ENCODE data around the gene ATXN1.

The ATXN1 gene

DNA sequence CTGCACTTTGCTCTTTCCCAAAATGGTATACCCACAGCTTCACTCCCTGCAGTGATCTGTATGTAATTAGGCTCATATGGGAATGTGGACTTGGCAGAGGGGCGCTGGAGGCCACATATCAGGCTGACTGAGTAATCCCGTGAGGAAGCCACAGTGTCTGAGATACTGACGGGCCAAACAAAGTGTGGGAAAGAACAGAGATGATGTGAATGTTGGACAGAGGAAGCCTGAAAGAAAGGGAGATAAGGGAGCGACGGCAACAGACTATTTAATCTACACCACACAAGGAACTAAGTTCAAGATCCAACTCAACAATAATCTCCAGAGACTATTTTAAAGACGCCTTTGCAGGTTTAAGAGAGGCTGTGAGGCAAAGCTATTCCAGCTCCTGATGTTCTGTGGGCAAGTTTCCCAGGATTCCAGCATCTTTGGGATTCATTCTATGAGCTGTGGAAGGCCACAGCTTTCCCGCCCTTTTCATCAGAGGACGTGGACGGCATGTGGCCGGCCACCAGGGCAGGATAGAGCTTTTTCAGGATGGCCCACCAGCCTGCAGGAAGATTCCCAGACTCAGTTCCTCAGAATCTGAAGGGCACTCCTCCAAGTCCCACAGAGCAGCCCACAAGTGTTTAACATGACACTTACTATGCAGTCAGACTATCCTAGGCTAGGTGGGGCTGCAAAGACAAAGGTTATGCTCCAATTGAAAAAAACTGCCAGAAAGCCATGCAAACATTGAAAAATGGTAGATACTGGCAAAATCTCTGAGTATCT is 237.5 kb downstream of the ATXN1 start:
- no peaks in the 10 kb centered on the region for H3K27me3 ChIP-seq (ENCODE audit: control insufficient read depth in 3 of 3, insufficient read depth in 3 of 3, low read depth in 1 of 3, low read length in 3 of 3)
- H2BK120ac ChIP-seq (ENCODE audit: low read depth, low read length), result no peak overlapping the region
- no peak overlapping the region for H4K91ac ChIP-seq (ENCODE audit: low read depth, low read length, poor library complexity)
- no peaks in the 10 kb centered on the region for H3K79me1 ChIP-seq (ENCODE audit: low read depth, low read length)
- no peaks in the 10 kb centered on the region for H3K36me3 ChIP-seq (replicated peaks in 1 of 2; ENCODE audit: control insufficient read depth in 2 of 2, insufficient read depth in 2 of 2, low read length in 2 of 2)
- no peak overlapping the region for H2AFZ ChIP-seq (ENCODE audit: low read length)
- H3K9me3 ChIP-seq (replicated peaks in 1 of 2; ENCODE audit: control insufficient read depth in 2 of 2, insufficient read depth in 1 of 2, low read depth in 1 of 2, low read length in 2 of 2), result no peaks in the 10 kb centered on the region
- no peak overlapping the region for H2BK5ac ChIP-seq (ENCODE audit: low read length)
- H3K4me2 ChIP-seq (ENCODE audit: insufficient read depth, low read length, poor library complexity, severe bottlenecking), result no peak overlapping the region
- H2BK15ac ChIP-seq (ENCODE audit: low read length), result no peak overlapping the region
- H2AK5ac ChIP-seq (ENCODE audit: low read depth, low read length), result no peak overlapping the region
- no peak overlapping the region for H4K8ac ChIP-seq (ENCODE audit: low read depth, low read length)
- H3K4ac ChIP-seq (ENCODE audit: low read length), result no peak overlapping the region
- no peak overlapping the region for H3K4me3 ChIP-seq (ENCODE audit: low read length in 2 of 2)
- no peak for DNase-seq (ENCODE audit: low spot score)
- H3K23ac ChIP-seq (ENCODE audit: low read depth, low read length, poor library complexity), result peak overlapping the region; percentile 26
- H3K18ac ChIP-seq (ENCODE audit: low read length), result no peak overlapping the region
- no CpG with 5 or more reads among the region's 10 CpGs for WGBS, 2 donors (ENCODE audit: extremely low coverage in 2 of 2, insufficient read length in 2 of 2, insufficient replicate concordance in 1 of 2)
- no peak overlapping the region for H3K27ac ChIP-seq (replicated peaks; ENCODE audit: low read length)
- H3K9ac ChIP-seq (ENCODE audit: low read depth, low read length, poor library complexity), result no peak overlapping the region
- H3K4me1 ChIP-seq (ENCODE audit: control insufficient read depth in 2 of 2, insufficient read depth in 1 of 2, low read depth in 1 of 2, low read length in 2 of 2), result peaks cover 3 to 6% of the 10 kb centered on the region in 2 donors
- H2BK12ac ChIP-seq (ENCODE audit: low read length), result no peak overlapping the region
- no peak overlapping the region for H3K14ac ChIP-seq (ENCODE audit: low read length)

DNA sequence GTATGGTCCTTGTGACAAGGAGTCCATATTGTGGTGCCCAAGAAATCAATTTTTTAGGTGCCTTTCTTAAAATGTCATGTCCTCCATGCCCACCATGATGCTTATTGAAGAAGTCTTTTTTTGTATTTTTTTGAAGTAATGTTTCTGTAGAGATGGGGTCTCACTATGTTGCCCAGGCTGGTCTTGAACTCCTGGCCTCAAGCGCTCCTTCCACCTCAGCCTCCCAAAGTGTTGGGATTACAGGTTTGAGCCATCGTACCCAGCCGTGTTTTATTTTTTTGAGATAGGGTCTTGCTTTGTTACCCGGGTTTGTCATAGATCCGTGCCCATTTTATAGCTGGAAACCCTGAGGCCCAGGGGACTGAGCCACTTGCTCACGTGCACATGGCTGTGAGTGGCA is 238.3 kb downstream of the ATXN1 start:
- WGBS, 2 donors (ENCODE audit: extremely low coverage in 2 of 2, insufficient read length in 2 of 2, insufficient replicate concordance in 1 of 2), result no CpG with 5 or more reads among the region's 6 CpGs
- H3K4ac ChIP-seq (ENCODE audit: low read length), result no peak overlapping the region
- H3K23ac ChIP-seq (ENCODE audit: low read depth, low read length, poor library complexity), result no peak overlapping the region
- no peak overlapping the region for H4K8ac ChIP-seq (ENCODE audit: low read depth, low read length)
- no peak overlapping the region for H2AK5ac ChIP-seq (ENCODE audit: low read depth, low read length)
- no peak overlapping the region for H2BK12ac ChIP-seq (ENCODE audit: low read length)
- no peaks in the 10 kb centered on the region for H3K36me3 ChIP-seq (replicated peaks in 1 of 2; ENCODE audit: control insufficient read depth in 2 of 2, insufficient read depth in 2 of 2, low read length in 2 of 2)
- H3K9me3 ChIP-seq (replicated peaks in 1 of 2; ENCODE audit: control insufficient read depth in 2 of 2, insufficient read depth in 1 of 2, low read depth in 1 of 2, low read length in 2 of 2), result no peaks in the 10 kb centered on the region
- H3K27ac ChIP-seq (replicated peaks; ENCODE audit: low read length), result no peak overlapping the region
- no peak overlapping the region for H3K4me2 ChIP-seq (ENCODE audit: insufficient read depth, low read length, poor library complexity, severe bottlenecking)
- no peak overlapping the region for H2BK15ac ChIP-seq (ENCODE audit: low read length)
- H2AFZ ChIP-seq (ENCODE audit: low read length), result no peak overlapping the region
- no peaks in the 10 kb centered on the region for H3K79me1 ChIP-seq (ENCODE audit: low read depth, low read length)
- no peaks in the 10 kb centered on the region for H3K27me3 ChIP-seq (ENCODE audit: control insufficient read depth in 3 of 3, insufficient read depth in 3 of 3, low read depth in 1 of 3, low read length in 3 of 3)
- no peak overlapping the region for H4K91ac ChIP-seq (ENCODE audit: low read depth, low read length, poor library complexity)
- no peak for DNase-seq (ENCODE audit: low spot score)
- no peak overlapping the region for H3K4me3 ChIP-seq (ENCODE audit: low read length in 2 of 2)
- peaks cover 3 to 6% of the 10 kb centered on the region in 2 donors for H3K4me1 ChIP-seq (ENCODE audit: control insufficient read depth in 2 of 2, insufficient read depth in 1 of 2, low read depth in 1 of 2, low read length in 2 of 2)
- H3K14ac ChIP-seq (ENCODE audit: low read length), result no peak overlapping the region
- no peak overlapping the region for H2BK5ac ChIP-seq (ENCODE audit: low read length)
- no peak overlapping the region for H3K9ac ChIP-seq (ENCODE audit: low read depth, low read length, poor library complexity)
- no peak overlapping the region for H2BK120ac ChIP-seq (ENCODE audit: low read depth, low read length)
- H3K18ac ChIP-seq (ENCODE audit: low read length), result no peak overlapping the region

DNA sequence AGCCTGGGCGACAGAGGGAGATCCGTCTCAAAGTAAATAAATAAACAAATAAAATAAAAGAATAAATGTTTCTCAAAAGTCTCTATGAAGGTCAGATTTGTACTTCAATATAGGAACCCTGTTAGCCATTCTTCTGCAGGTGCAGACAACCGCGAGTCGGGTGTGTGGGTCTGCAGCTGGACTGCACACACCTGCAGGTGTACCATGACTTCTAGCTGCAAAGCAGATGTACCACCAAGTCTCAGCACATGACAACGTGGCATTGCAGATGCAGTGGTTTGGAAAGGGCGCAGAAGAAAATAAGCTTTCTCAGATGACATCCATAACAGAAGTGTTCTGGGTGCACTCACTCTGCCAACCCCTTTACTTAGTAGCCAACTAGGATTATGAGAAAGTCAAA is 239.7 kb downstream of the ATXN1 start:
- no peak for DNase-seq (ENCODE audit: low spot score)
- H3K4me2 ChIP-seq (ENCODE audit: insufficient read depth, low read length, poor library complexity, severe bottlenecking), result no peak overlapping the region
- no peak overlapping the region for H3K18ac ChIP-seq (ENCODE audit: low read length)
- no peak overlapping the region for H2BK15ac ChIP-seq (ENCODE audit: low read length)
- H2BK12ac ChIP-seq (ENCODE audit: low read length), result no peak overlapping the region
- no peaks in the 10 kb centered on the region for H3K9me3 ChIP-seq (replicated peaks in 1 of 2; ENCODE audit: control insufficient read depth in 2 of 2, insufficient read depth in 1 of 2, low read depth in 1 of 2, low read length in 2 of 2)
- no peak overlapping the region for H2AFZ ChIP-seq (ENCODE audit: low read length)
- H4K8ac ChIP-seq (ENCODE audit: low read depth, low read length), result no peak overlapping the region
- H3K36me3 ChIP-seq (replicated peaks in 1 of 2; ENCODE audit: control insufficient read depth in 2 of 2, insufficient read depth in 2 of 2, low read length in 2 of 2), result no peaks in the 10 kb centered on the region
- H2AK5ac ChIP-seq (ENCODE audit: low read depth, low read length), result no peak overlapping the region
- H3K4ac ChIP-seq (ENCODE audit: low read length), result no peak overlapping the region
- no peak overlapping the region for H2BK120ac ChIP-seq (ENCODE audit: low read depth, low read length)
- WGBS, 2 donors (ENCODE audit: extremely low coverage in 2 of 2, insufficient read length in 2 of 2, insufficient replicate concordance in 1 of 2), result no CpG with 5 or more reads among the region's 7 CpGs
- H3K14ac ChIP-seq (ENCODE audit: low read length), result no peak overlapping the region
- peaks cover 3 to 6% of the 10 kb centered on the region in 2 donors for H3K4me1 ChIP-seq (ENCODE audit: control insufficient read depth in 2 of 2, insufficient read depth in 1 of 2, low read depth in 1 of 2, low read length in 2 of 2)
- no peak overlapping the region for H3K27ac ChIP-seq (replicated peaks; ENCODE audit: low read length)
- no peak overlapping the region for H3K23ac ChIP-seq (ENCODE audit: low read depth, low read length, poor library complexity)
- no peak overlapping the region for H3K4me3 ChIP-seq (ENCODE audit: low read length in 2 of 2)
- H3K27me3 ChIP-seq (ENCODE audit: control insufficient read depth in 3 of 3, insufficient read depth in 3 of 3, low read depth in 1 of 3, low read length in 3 of 3), result no peaks in the 10 kb centered on the region
- H3K9ac ChIP-seq (ENCODE audit: low read depth, low read length, poor library complexity), result no peak overlapping the region
- no peak overlapping the region for H2BK5ac ChIP-seq (ENCODE audit: low read length)
- H4K91ac ChIP-seq (ENCODE audit: low read depth, low read length, poor library complexity), result no peak overlapping the region
- no peaks in the 10 kb centered on the region for H3K79me1 ChIP-seq (ENCODE audit: low read depth, low read length)

DNA sequence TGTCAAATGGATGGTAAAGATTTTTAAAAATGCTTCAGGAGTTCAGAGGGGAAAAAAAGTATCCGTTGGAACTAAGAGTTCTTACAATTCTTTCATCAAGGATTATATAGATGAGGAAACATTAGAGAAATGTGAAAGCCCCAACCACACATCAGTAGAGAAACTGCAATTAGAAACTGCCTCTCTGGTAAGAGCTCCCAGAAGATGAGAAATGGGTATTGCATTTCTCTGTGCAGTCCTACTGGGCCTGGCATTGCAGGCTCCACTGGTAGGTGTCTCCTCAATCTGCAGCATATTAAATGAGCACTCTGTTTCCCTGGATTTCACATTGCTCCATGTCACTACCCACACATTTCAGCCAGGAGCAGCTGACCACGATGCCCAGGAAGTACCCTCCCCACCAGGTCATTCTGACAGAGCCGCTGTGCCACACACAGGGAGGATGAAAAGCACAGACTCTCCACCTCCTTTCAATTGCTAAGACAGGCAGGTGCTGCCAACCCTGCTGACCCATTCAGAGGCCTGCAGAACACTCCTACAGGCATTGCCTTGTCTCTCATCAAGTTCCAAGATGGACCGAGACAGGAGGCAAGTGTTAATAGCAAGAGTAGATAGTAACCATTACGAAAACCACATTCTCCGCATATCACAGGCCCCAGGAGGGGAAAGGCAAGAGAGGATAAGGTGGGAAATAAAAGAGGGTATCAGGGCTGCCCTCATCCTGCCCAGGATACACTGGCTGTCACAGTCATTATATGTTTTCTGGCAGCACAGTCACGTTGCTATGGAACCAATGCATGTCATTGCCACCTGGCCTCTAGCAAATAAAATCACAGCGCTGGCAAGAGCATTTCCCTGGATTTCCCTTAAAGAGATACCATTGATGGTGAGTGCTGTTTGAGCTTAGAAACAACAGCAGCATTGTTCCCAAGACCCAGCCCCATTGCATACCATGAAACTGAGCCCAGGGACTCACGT is 241.7 kb downstream of the ATXN1 start:
- Histone ChIP-seq H3K23ac (ENCODE audit: low read depth, low read length, poor library complexity) (no peak overlapping the region), H3K4me2 (ENCODE audit: insufficient read depth, low read length, poor library complexity, severe bottlenecking) (no peak overlapping the region), H3K36me3 (replicated peaks in 1 of 2; ENCODE audit: control insufficient read depth in 2 of 2, insufficient read depth in 2 of 2, low read length in 2 of 2) (no peaks in the 10 kb centered on the region), H2AFZ (ENCODE audit: low read length) (no peak overlapping the region), H2BK5ac (ENCODE audit: low read length) (no peak overlapping the region), H3K9ac (ENCODE audit: low read depth, low read length, poor library complexity) (no peak overlapping the region), H3K9me3 (replicated peaks in 1 of 2; ENCODE audit: control insufficient read depth in 2 of 2, insufficient read depth in 1 of 2, low read depth in 1 of 2, low read length in 2 of 2) (no peaks in the 10 kb centered on the region), H3K79me1 (ENCODE audit: low read depth, low read length) (no peaks in the 10 kb centered on the region), H2BK120ac (ENCODE audit: low read depth, low read length) (no peak overlapping the region), H2BK15ac (ENCODE audit: low read length) (no peak overlapping the region), H3K14ac (ENCODE audit: low read length) (no peak overlapping the region), H3K4ac (ENCODE audit: low read length) (no peak overlapping the region), H2BK12ac (ENCODE audit: low read length) (no peak overlapping the region), H3K27me3 (ENCODE audit: control insufficient read depth in 3 of 3, insufficient read depth in 3 of 3, low read depth in 1 of 3, low read length in 3 of 3) (no peaks in the 10 kb centered on the region), H3K4me3 (ENCODE audit: low read length in 2 of 2) (no peak overlapping the region), H3K4me1 (ENCODE audit: control insufficient read depth in 2 of 2, insufficient read depth in 1 of 2, low read depth in 1 of 2, low read length in 2 of 2) (peaks cover 3 to 6% of the 10 kb centered on the region in 2 donors), H3K18ac (ENCODE audit: low read length) (peak overlapping the region; percentile 63), H4K8ac (ENCODE audit: low read depth, low read length) (no peak overlapping the region), H4K91ac (ENCODE audit: low read depth, low read length, poor library complexity) (no peak overlapping the region), H3K27ac (replicated peaks; ENCODE audit: low read length) (no peak overlapping the region), H2AK5ac (ENCODE audit: low read depth, low read length) (no peak overlapping the region)
- no CpG with 5 or more reads among the region's 9 CpGs for WGBS, 2 donors (ENCODE audit: extremely low coverage in 2 of 2, insufficient read length in 2 of 2, insufficient replicate concordance in 1 of 2)
- no peak for DNase-seq (ENCODE audit: low spot score)
